Upper lobe of left lung (tissue), 4 donors: ENCODE measurements around the gene BIRC7.

Source experiments
- POLR2AphosphoS5 ChIP-seq, 2 donors: sonication (generic); formaldehyde crosslinking; IDR thresholded peaks; one replicate each; pipeline ENCODE4 v1.5.1; 2017; ENCODE audit warnings: antibody characterized with exemption in 2 of 2
- TF ChIP-seq, protein P1 (sequence below), 6 experiments: fragments of 450-650 bp in 4 of 6; fragments of 200-600 bp in 2 of 6; sonication (generic) in 2 of 6; IDR thresholded peaks; one replicate each; pipeline ENCODE4 v1.5.1; 2016 to 2019; ENCODE audit warnings: antibody characterized with exemption in 6 of 6

DNA sequence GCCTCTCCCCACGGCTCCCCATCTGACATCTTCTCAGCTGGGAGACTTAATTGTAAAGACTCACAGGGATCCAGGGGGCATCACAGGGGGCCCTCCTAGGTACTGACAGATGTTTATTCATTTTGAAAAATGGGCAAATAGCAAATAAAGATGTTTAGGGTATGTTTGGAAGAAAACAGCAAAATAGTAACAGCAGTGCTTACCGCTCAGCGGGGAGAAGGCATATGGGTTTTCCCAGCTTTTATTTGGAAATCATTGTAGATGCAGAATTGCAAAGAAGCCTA is 2.7 kb upstream of the BIRC7 start:
- TF ChIP-seq POLR2AphosphoS5 (IDR thresholded peaks at IDR 0.05), result no peak
- TF ChIP-seq, protein P1, sequence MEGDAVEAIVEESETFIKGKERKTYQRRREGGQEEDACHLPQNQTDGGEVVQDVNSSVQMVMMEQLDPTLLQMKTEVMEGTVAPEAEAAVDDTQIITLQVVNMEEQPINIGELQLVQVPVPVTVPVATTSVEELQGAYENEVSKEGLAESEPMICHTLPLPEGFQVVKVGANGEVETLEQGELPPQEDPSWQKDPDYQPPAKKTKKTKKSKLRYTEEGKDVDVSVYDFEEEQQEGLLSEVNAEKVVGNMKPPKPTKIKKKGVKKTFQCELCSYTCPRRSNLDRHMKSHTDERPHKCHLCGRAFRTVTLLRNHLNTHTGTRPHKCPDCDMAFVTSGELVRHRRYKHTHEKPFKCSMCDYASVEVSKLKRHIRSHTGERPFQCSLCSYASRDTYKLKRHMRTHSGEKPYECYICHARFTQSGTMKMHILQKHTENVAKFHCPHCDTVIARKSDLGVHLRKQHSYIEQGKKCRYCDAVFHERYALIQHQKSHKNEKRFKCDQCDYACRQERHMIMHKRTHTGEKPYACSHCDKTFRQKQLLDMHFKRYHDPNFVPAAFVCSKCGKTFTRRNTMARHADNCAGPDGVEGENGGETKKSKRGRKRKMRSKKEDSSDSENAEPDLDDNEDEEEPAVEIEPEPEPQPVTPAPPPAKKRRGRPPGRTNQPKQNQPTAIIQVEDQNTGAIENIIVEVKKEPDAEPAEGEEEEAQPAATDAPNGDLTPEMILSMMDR (IDR thresholded peaks at IDR 0.05), result no peak
